HepG2 (cell line): ENCODE data around the gene IP6K1. TPM values are rescaled to one million over a fixed set of nuclear protein-coding genes. Genes with fewer than 3 reads are reported as not detected.

Source experiments
- HDAC2 ChIP-seq: sonication (generic); formaldehyde crosslinking; IDR thresholded peaks from 2 replicates; pipeline ENCODE4 v1.4.0; 2020; ENCODE audit warnings: missing genetic modification reagents
- MED13 ChIP-seq: sonication (generic); formaldehyde crosslinking; IDR thresholded peaks from 2 replicates; pipeline ENCODE4 v1.5.0; 2020; ENCODE audit warnings: missing genetic modification reagents
- MTF2 ChIP-seq: sonication (generic); formaldehyde crosslinking; IDR thresholded peaks from 2 replicates; pipeline ENCODE4 v1.5.0; 2020; ENCODE audit warnings: missing genetic modification reagents, borderline replicate concordance
- NFKBIZ ChIP-seq: IDR thresholded peaks from 2 replicates; pipeline ENCODE4 v1.6.1; 2018; ENCODE audit warnings: missing genetic modification reagents, missing compliant biosample characterization
- POLR2AphosphoS5 ChIP-seq: IDR thresholded peaks from 2 replicates; pipeline ENCODE4 v1.6.1; 2012; ENCODE audit warnings: low read depth, low read length
- RBFOX2 ChIP-seq: fragments of 200-400 bp; formaldehyde crosslinking; IDR thresholded peaks from 2 replicates; pipeline ENCODE4 v1.6.1; 2017; ENCODE audit warnings: low read depth, mild to moderate bottlenecking, low read length
- RFXANK ChIP-seq: IDR thresholded peaks from 2 replicates; pipeline ENCODE4 v1.6.1; 2016
- THAP11 ChIP-seq: IDR thresholded peaks from 2 replicates; pipeline ENCODE4 v1.6.1; 2016; ENCODE audit warnings: missing biosample characterization, missing genetic modification reagents
- ZBTB38 ChIP-seq: sonication (generic); formaldehyde crosslinking; IDR thresholded peaks from 2 replicates; pipeline ENCODE4 v1.5.1; 2020; ENCODE audit warnings: mild to moderate bottlenecking, missing genetic modification reagents
- ZFY ChIP-seq: sonication (generic); formaldehyde crosslinking; IDR thresholded peaks from 2 replicates; pipeline ENCODE4 v1.4.0; 2020; ENCODE audit warnings: missing genetic modification reagents
- ZFYVE20 ChIP-seq: sonication (generic); formaldehyde crosslinking; IDR thresholded peaks from 2 replicates; pipeline ENCODE4 v1.8.0; 2023; ENCODE audit warnings: low read depth, mild to moderate bottlenecking, moderate library complexity, missing genetic modification reagents, borderline replicate concordance
- ZMAT5 ChIP-seq: sonication (generic); formaldehyde crosslinking; IDR thresholded peaks from 2 replicates; pipeline ENCODE4 v1.5.0; 2020; ENCODE audit warnings: mild to moderate bottlenecking, low read depth, missing genetic modification reagents, borderline replicate concordance
- ZNF44 ChIP-seq: sonication (generic); formaldehyde crosslinking; IDR thresholded peaks from 2 replicates; pipeline ENCODE4 v1.5.1; 2020; ENCODE audit warnings: mild to moderate bottlenecking, missing genetic modification reagents
- ZNF772 ChIP-seq: sonication (generic); formaldehyde crosslinking; IDR thresholded peaks from 2 replicates; pipeline ENCODE4 v1.5.0; 2020; ENCODE audit warnings: mild to moderate bottlenecking, missing genetic modification reagents
- ZSCAN31 ChIP-seq: sonication (generic); formaldehyde crosslinking; IDR thresholded peaks from 2 replicates; pipeline ENCODE4 v1.5.0; 2020; ENCODE audit warnings: low read depth, mild to moderate bottlenecking, missing genetic modification reagents
- polyA plus RNA-seq, 8 experiments: library from polyadenylated mRNA; depleted of rRNA in 3 of 8; stranded (reverse) in 7 of 8; unstranded in 1 of 8; fragments of >200 nt; fragmentation: Illumina TruSeq in 4 of 8; extraction: Trizol in 4 of 8; gene quantifications; 2 replicates each; pipeline versions ENCODE4 v1.2.1 to v1.2.3, GENCODE V29; 2011 to 2016; ENCODE audit warnings: low read depth in 4 of 8, missing spikeins in 1 of 8, mixed read lengths in 1 of 8; ENCODE audit not compliant: insufficient read depth in 1 of 8
- total RNA-seq, 5 experiments: library from RNA; depleted of rRNA; stranded (reverse); fragments of >200 nt; fragmentation: Illumina TruSeq; extraction: Trizol; gene quantifications; 2 replicates each; pipeline ENCODE4 v1.2.3, GENCODE V29; 2016; ENCODE audit warnings: low read depth in 1 of 5
- TF ChIP-seq, protein P1 (sequence below): sonication (generic); formaldehyde crosslinking; IDR thresholded peaks from 2 replicates; pipeline ENCODE4 v1.4.0; 2020; ENCODE audit warnings: low read depth, missing genetic modification reagents
- TF ChIP-seq, protein P2 (sequence below), 2 experiments: sonication (generic) in 1 of 2; formaldehyde crosslinking in 1 of 2; IDR thresholded peaks; 2 replicates each; pipeline versions ENCODE4 v1.6.1 to v1.9.0; 2014 to 2022; ENCODE audit warnings: antibody characterized with exemption in 1 of 2, borderline replicate concordance in 1 of 2, inconsistent platforms in 1 of 2, low read depth in 1 of 2, missing genetic modification reagents in 1 of 2

Gene IP6K1
- total and polyA plus RNA-seq, 2 of the 13 experiments (the other 11 are each of a cell fraction or from before 2014, with no cell fraction given), result 17.7 to 29.7 TPM

DNA sequence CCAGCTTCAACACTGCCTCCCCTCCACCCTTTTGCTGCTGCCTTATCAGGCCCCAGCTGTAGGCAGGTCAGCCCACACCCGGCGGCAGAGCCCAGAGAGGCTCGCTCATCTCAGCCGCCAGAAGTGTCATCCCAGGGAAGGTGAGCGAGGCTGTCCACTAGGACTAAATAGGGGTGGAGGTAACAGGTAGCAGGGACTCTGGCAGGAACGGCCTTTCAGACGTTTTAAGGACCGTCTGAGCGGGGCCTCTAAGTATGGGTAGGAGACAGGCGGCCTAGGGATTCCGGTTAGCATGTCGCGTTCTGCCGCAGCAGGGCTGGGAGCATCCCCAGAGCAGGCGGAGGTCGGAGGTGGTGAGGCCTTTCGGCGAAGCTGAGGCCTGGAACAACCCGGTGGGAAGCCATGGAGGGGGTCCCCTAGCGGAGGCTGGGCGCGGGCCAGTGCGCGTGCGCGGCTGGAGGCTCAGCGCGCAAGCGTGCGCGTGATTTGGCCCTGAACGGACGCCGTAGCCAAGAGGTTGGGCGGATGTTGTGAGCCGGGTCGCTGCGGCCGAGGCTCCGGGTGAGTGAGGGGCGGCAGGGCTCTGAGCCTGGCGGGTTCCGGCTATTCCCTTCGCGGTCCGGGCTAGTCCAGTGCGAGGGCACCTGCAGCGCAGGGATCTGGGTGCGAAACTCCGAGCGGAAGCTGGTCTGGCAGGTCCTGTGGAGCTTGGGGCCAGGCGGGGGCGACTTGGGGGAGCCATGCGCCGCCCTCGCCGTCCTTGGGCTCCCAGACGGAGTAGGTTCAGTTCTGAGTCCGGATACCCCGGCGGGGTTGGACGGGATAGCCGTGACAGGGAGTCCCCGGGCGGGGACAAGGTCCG lies 97.1 kb downstream of the IP6K1 start, which contains the start of the genes MST1 and RNF123 (continued):
- TF ChIP-seq, protein P1, sequence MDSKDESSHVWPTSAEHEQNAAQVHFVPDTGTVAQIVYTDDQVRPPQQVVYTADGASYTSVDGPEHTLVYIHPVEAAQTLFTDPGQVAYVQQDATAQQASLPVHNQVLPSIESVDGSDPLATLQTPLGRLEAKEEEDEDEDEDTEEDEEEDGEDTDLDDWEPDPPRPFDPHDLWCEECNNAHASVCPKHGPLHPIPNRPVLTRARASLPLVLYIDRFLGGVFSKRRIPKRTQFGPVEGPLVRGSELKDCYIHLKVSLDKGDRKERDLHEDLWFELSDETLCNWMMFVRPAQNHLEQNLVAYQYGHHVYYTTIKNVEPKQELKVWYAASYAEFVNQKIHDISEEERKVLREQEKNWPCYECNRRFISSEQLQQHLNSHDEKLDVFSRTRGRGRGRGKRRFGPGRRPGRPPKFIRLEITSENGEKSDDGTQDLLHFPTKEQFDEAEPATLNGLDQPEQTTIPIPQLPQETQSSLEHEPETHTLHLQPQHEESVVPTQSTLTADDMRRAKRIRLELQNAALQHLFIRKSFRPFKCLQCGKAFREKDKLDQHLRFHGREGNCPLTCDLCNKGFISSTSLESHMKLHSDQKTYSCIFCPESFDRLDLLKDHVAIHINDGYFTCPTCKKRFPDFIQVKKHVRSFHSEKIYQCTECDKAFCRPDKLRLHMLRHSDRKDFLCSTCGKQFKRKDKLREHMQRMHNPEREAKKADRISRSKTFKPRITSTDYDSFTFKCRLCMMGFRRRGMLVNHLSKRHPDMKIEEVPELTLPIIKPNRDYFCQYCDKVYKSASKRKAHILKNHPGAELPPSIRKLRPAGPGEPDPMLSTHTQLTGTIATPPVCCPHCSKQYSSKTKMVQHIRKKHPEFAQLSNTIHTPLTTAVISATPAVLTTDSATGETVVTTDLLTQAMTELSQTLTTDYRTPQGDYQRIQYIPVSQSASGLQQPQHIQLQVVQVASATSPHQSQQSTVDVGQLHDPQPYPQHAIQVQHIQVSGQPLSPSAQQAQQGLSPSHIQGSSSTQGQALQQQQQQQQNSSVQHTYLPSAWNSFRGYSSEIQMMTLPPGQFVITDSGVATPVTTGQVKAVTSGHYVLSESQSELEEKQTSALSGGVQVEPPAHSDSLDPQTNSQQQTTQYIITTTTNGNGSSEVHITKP (CRISPR knock-in tag), result peak; percentile 64; the same call in 1 of the 2 replicates
- TF ChIP-seq POLR2AphosphoS5, result peak; percentile 67
- TF ChIP-seq ZMAT5 (CRISPR knock-in tag), result no peak
- TF ChIP-seq ZSCAN31, result peak; percentile 54; the same call in 1 of the 2 replicates
- TF ChIP-seq ZFY (CRISPR knock-in tag), result peak; percentile 58; the same call in 1 of the 2 replicates
- TF ChIP-seq NFKBIZ (CRISPR knock-in tag), result peak; percentile 71; the same call in 1 of the 2 replicates
- TF ChIP-seq HDAC2 (CRISPR knock-in tag), result peak; percentile 74
- TF ChIP-seq ZBTB38 (CRISPR knock-in tag), result peak; percentile 89; the same call in 1 of the 2 replicates
- no peak for TF ChIP-seq MED13 (CRISPR knock-in tag)
- TF ChIP-seq ZFYVE20 (CRISPR knock-in tag), result peak; percentile 65; the same call in 1 of the 2 replicates
- TF ChIP-seq RFXANK, result 0 out of 2 replicates have a peak, but pooled peaks have one; percentile 28
- TF ChIP-seq, protein P2, sequence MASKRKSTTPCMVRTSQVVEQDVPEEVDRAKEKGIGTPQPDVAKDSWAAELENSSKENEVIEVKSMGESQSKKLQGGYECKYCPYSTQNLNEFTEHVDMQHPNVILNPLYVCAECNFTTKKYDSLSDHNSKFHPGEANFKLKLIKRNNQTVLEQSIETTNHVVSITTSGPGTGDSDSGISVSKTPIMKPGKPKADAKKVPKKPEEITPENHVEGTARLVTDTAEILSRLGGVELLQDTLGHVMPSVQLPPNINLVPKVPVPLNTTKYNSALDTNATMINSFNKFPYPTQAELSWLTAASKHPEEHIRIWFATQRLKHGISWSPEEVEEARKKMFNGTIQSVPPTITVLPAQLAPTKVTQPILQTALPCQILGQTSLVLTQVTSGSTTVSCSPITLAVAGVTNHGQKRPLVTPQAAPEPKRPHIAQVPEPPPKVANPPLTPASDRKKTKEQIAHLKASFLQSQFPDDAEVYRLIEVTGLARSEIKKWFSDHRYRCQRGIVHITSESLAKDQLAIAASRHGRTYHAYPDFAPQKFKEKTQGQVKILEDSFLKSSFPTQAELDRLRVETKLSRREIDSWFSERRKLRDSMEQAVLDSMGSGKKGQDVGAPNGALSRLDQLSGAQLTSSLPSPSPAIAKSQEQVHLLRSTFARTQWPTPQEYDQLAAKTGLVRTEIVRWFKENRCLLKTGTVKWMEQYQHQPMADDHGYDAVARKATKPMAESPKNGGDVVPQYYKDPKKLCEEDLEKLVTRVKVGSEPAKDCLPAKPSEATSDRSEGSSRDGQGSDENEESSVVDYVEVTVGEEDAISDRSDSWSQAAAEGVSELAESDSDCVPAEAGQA (IDR thresholded peaks at IDR 0.05; ENCODE audit: low read depth), result peak; percentile 65; the same call in 1 of the 2 replicates
- TF ChIP-seq, protein P2 (CRISPR knock-in tag; IDR thresholded peaks at IDR 0.05; ENCODE audit: borderline replicate concordance), result no peak
- TF ChIP-seq THAP11 (CRISPR knock-in tag), result peak; percentile 93
- peak; percentile 42; the same call in 1 of the 2 replicates for TF ChIP-seq ZNF44
- TF ChIP-seq MTF2 (CRISPR knock-in tag), result 0 out of 2 replicates have a peak, but pooled peaks have one; percentile 50
- peak; percentile 94 for TF ChIP-seq RBFOX2
- peak; percentile 67; the same call in 1 of the 2 replicates for TF ChIP-seq ZNF772 (CRISPR knock-in tag)
